ACHN (cell line): ENCODE measurements around the gene ZNF69.
"Not testable (repeated sequence)": the region's sequence is repeated elsewhere in the genome, so short reads cannot be mapped to it uniquely, and the experiment has no call there.

Experiments used
- DNase-seq: peaks from one replicate; pipeline ENCODE4 v3.0.0-alpha.2; 2015
- in situ Hi-C: cut with HindIII; loops from 2 replicates; pipeline ENCODE4 v1.10.0; 2017; ENCODE audit warnings: low sequenced_read_pairs, low pct_ligation_motif_present, low pct_unique_long_range_greater_than_20kb

ZNF69 gene

GRCh38 chr19:11887234-11887610, 360 bp upstream of the ZNF69 start:
- in situ Hi-C loops: no loop called here
- DNase-seq: no peak

- in situ Hi-C loops, DNase-seq: not testable (repeated sequence)
Measured at GRCh38 chr19:11889901-11890300, 2.3 kb downstream of the ZNF69 start.

- DNase-seq: no peak
- in situ Hi-C loops: no loop called here
Measured at GRCh38 chr19:11890634-11891033, 3.1 kb downstream of the ZNF69 start.

- in situ Hi-C loops: no loop called here
- no peak for DNase-seq
Measured at GRCh38 chr19:11894851-11895250, 7.3 kb downstream of the ZNF69 start.

- DNase-seq: no peak
- in situ Hi-C loops: no loop called here
Measured at GRCh38 chr19:11902228-11902627, 14.6 kb downstream of the ZNF69 start.

GRCh38 chr19:11905928-11906327, 18.3 kb downstream of the ZNF69 start:
- DNase-seq: no peak
- in situ Hi-C loops: no loop called here

GRCh38 chr19:11911937-11912336, 24.4 kb downstream of the ZNF69 start:
- in situ Hi-C loops, DNase-seq: not testable (repeated sequence)

- in situ Hi-C loops, DNase-seq: not testable (repeated sequence)
Measured at GRCh38 chr19:11914417-11915051, 27.0 kb downstream of the ZNF69 start.

GRCh38 chr19:11921852-11922495, 34.4 kb downstream of the ZNF69 start:
- in situ Hi-C loops: no loop called here
- no peak for DNase-seq

GRCh38 chr19:11924886-11925650, 37.5 kb downstream of the ZNF69 start, which contains the start of gene ZNF700:
ZNF700 (plus strand) TSS chr19:11925107; CDS start chr19:11925211, 104 bp downstream.
- in situ Hi-C loops: no loop called here
- peak; percentile 90 for DNase-seq

GRCh38 chr19:11925651-11926187, 38.1 kb downstream of the ZNF69 start:
- in situ Hi-C loops: not testable (repeated sequence)

GRCh38 chr19:11927227-11927626, 39.6 kb downstream of the ZNF69 start:
- in situ Hi-C loops: no loop called here
- no peak for DNase-seq

More at GRCh38 chr19:11925651-11926187, 38.1 kb downstream of the ZNF69 start:
- DNase-seq: not testable (repeated sequence)

GRCh38 chr19:11931051-11931450, 43.5 kb downstream of the ZNF69 start:
- in situ Hi-C loops: no loop called here
- DNase-seq: no peak

GRCh38 chr19:11931513-11931912, 43.9 kb downstream of the ZNF69 start:
- DNase-seq: no peak
- in situ Hi-C loops: no loop called here

- DNase-seq, in situ Hi-C loops: not testable (repeated sequence)
Measured at GRCh38 chr19:11935829-11936228, 48.2 kb downstream of the ZNF69 start.

- in situ Hi-C loops, DNase-seq: not testable (repeated sequence)
Measured at GRCh38 chr19:11938383-11938782, 50.8 kb downstream of the ZNF69 start.

GRCh38 chr19:11941361-11941887, 53.8 kb downstream of the ZNF69 start:
- in situ Hi-C loops, DNase-seq: not testable (repeated sequence)

GRCh38 chr19:11942008-11942842, 54.6 kb downstream of the ZNF69 start:
- no peak for DNase-seq
- in situ Hi-C loops: no loop called here
